HepG2 (cell line): ENCODE data around the gene MAEA. TPM values are rescaled to one million over a fixed set of nuclear protein-coding genes. Genes with fewer than 3 reads are reported as not detected.

Experiments used
- ATAC-seq: fragments of 200-7000 bp; cut with Tn5 transposase; 3 replicates; pipeline ENCODE4 v1.9.1; 2020; ENCODE audit warnings: mild to moderate bottlenecking, moderate library complexity
- BruUV-seq: library from RNA; stranded (reverse); fragments of 400-500 nt; replicated peaks from 2 replicates; lab custom pipeline; 2021; lab: Mats Ljungman, UMichigan
- CTCF ChIA-PET: fragments of 300-600 bp; formaldehyde crosslinking; extraction: SDS; loops from one replicate; lab custom pipeline; 2021; ENCODE audit warnings: low total read pairs, inconsistent platforms, low intra/inter-chr PET ratio; lab: Yijun Ruan, JAX
- POLR2A ChIA-PET: fragments of 350-600 bp; sonication (Branson Sonifier 250); formaldehyde crosslinking; loops from one replicate; lab custom pipeline; 2020; ENCODE audit warnings: antibody characterized with exemption, inconsistent platforms; lab: Yijun Ruan, JAX
- DNase-seq: peaks from one replicate; pipeline ENCODE4 v3.0.0-alpha.2; 2015; ENCODE audit warnings: low spot score
- FAIRE-seq: peaks from 3 replicates; lab custom pipeline; 2011; peaks lifted over from hg19 to GRCh38; lab: Jason Lieb, UNC
- H2AFZ ChIP-seq: one replicate; pipeline ENCODE4 v1.6.1; 2011; ENCODE audit warnings: low read length, inconsistent platforms
- H3K27ac ChIP-seq: fragments of 300-600 bp; 3 replicates; pipeline ENCODE4 v1.8.0; 2011; ENCODE audit warnings: mixed run types, mild to moderate bottlenecking, mixed read lengths, low read length, inconsistent platforms; ENCODE audit not compliant: insufficient read depth; ENCODE audit errors: extremely low read length
- H3K27me3 ChIP-seq, 2 experiments: fragments of 200-600 bp in 1 of 2; 2 replicates in 1 of 2; 3 replicates in 1 of 2; pipeline versions ENCODE4 v1.6.0 to v1.8.0; 2011; ENCODE audit warnings: low read length in 2 of 2, mild to moderate bottlenecking in 2 of 2, moderate library complexity in 2 of 2, inconsistent platforms in 1 of 2; ENCODE audit not compliant: insufficient read depth in 2 of 2, control insufficient read depth in 1 of 2
- H3K36me3 ChIP-seq, 2 experiments: fragments of 200-600 bp in 1 of 2; replicated peaks in 1 of 2; 2 replicates in 1 of 2; 3 replicates in 1 of 2; pipeline versions ENCODE4 v1.5.1 to v1.8.0; 2011; ENCODE audit warnings: low read length in 2 of 2, inconsistent platforms in 1 of 2; ENCODE audit not compliant: insufficient read depth in 2 of 2, control insufficient read depth in 1 of 2
- H3K4me1 ChIP-seq: 2 replicates; pipeline ENCODE4 v1.5.1; 2012; ENCODE audit warnings: low read length, inconsistent platforms; ENCODE audit not compliant: insufficient read depth
- H3K4me2 ChIP-seq: 2 replicates; pipeline ENCODE4 v1.6.0; 2011; ENCODE audit warnings: low read depth, low read length, inconsistent platforms
- H3K4me3 ChIP-seq, 3 experiments: fragments of 200-600 bp in 1 of 3; sonication (generic), shearing (Covaris generic) in 1 of 3; replicated peaks in 1 of 3; 2 replicates each; pipeline ENCODE4 v1.5.1; 2011 to 2016; ENCODE audit warnings: low read length in 3 of 3, inconsistent platforms in 2 of 3, low read depth in 2 of 3, mild to moderate bottlenecking in 2 of 3, control low read depth in 1 of 3, mixed read lengths in 1 of 3; ENCODE audit not compliant: insufficient read depth in 1 of 3
- H3K79me2 ChIP-seq: one replicate; pipeline ENCODE4 v1.6.1; 2011; ENCODE audit warnings: low read length, inconsistent platforms; ENCODE audit not compliant: insufficient read depth
- H3K9ac ChIP-seq: 2 replicates; pipeline ENCODE4 v1.6.0; 2011; ENCODE audit warnings: mild to moderate bottlenecking, low read depth, low read length, inconsistent platforms; ENCODE audit not compliant: insufficient read depth
- H3K9me3 ChIP-seq: 2 replicates; pipeline ENCODE4 v1.5.1; 2012; ENCODE audit warnings: mild to moderate bottlenecking, low read length
- H4K20me1 ChIP-seq: 2 replicates; pipeline ENCODE4 v1.6.0; 2011; ENCODE audit warnings: inconsistent platforms, mild to moderate bottlenecking, low read length, moderate library complexity; ENCODE audit not compliant: insufficient read depth
- CAMTA2 ChIP-seq: sonication (generic); formaldehyde crosslinking; IDR thresholded peaks from 2 replicates; pipeline ENCODE4 v1.4.0; 2020; ENCODE audit warnings: mild to moderate bottlenecking, missing genetic modification reagents, borderline replicate concordance
- GTF3A ChIP-seq: sonication (generic); formaldehyde crosslinking; conservative IDR thresholded peaks from 2 replicates; pipeline ENCODE4 v1.4.0; 2020; ENCODE audit warnings: mild to moderate bottlenecking, missing genetic modification reagents
- ISX ChIP-seq: sonication (generic); formaldehyde crosslinking; conservative IDR thresholded peaks from 2 replicates; pipeline ENCODE4 v1.5.0; 2020; ENCODE audit warnings: missing genetic modification reagents
- KLF16 ChIP-seq, 2 experiments: sonication (generic) in 1 of 2; formaldehyde crosslinking in 1 of 2; IDR thresholded peaks; 2 replicates each; pipeline versions ENCODE4 v1.6.1 to v1.8.0; 2016 to 2023; ENCODE audit warnings: missing genetic modification reagents in 2 of 2, missing compliant biosample characterization in 1 of 2
- SRY ChIP-seq: sonication (generic); formaldehyde crosslinking; IDR thresholded peaks from 2 replicates; pipeline ENCODE4 v1.8.0; 2022; ENCODE audit warnings: mild to moderate bottlenecking, missing genetic modification reagents
- ZNF337 ChIP-seq: sonication (generic); formaldehyde crosslinking; IDR thresholded peaks from 2 replicates; pipeline ENCODE4 v1.5.1; 2020; ENCODE audit warnings: missing genetic modification reagents, low read depth, mild to moderate bottlenecking, borderline replicate concordance
- ZNF567 ChIP-seq: sonication (generic); formaldehyde crosslinking; IDR thresholded peaks from 2 replicates; pipeline ENCODE4 v1.8.1; 2023; ENCODE audit warnings: mild to moderate bottlenecking, missing genetic modification reagents, borderline replicate concordance
- WGBS: methylation state at CpG from one replicate; pipeline ENCODE4 v1.1.6; 2017; ENCODE audit warnings: low lambda C conversion rate; 5-methylcytosine and 5-hydroxymethylcytosine counted together
- in situ Hi-C: cut with HindIII; loops from 2 replicates; pipeline ENCODE4 v1.10.0; 2017; ENCODE audit warnings: low pct_unique_long_range_greater_than_20kb; ENCODE audit not compliant: extremely low pct_ligation_motif_present
- intact Hi-C: fragments of 100-400 bp; cut with micrococcal nuclease; formaldehyde crosslinking; loops from one replicate; pipeline ENCODE4 v1.10.0; 2022; ENCODE audit not compliant: unreplicated experiment
- polyA plus RNA-seq, 8 experiments: library from polyadenylated mRNA; depleted of rRNA in 3 of 8; stranded (reverse) in 7 of 8; unstranded in 1 of 8; fragments of >200 nt; fragmentation: Illumina TruSeq in 4 of 8; extraction: Trizol in 4 of 8; gene quantifications; 2 replicates each; pipeline versions ENCODE4 v1.2.1 to v1.2.3, GENCODE V29; 2011 to 2016; ENCODE audit warnings: low read depth in 4 of 8, missing spikeins in 1 of 8, mixed read lengths in 1 of 8; ENCODE audit not compliant: insufficient read depth in 1 of 8
- total RNA-seq, 5 experiments: library from RNA; depleted of rRNA; stranded (reverse); fragments of >200 nt; fragmentation: Illumina TruSeq; extraction: Trizol; gene quantifications; 2 replicates each; pipeline ENCODE4 v1.2.3, GENCODE V29; 2016; ENCODE audit warnings: low read depth in 1 of 5
- TF ChIP-seq, protein P1 (sequence below): sonication (generic); formaldehyde crosslinking; conservative IDR thresholded peaks from 2 replicates; pipeline ENCODE4 v1.5.0; 2020; ENCODE audit warnings: missing genetic modification reagents
- TF ChIP-seq, protein P2 (sequence below): sonication (generic); formaldehyde crosslinking; IDR thresholded peaks from 2 replicates; pipeline ENCODE4 v1.4.0; 2020; ENCODE audit warnings: mild to moderate bottlenecking, missing genetic modification reagents
- TF ChIP-seq, protein P3 (sequence below): sonication (generic); formaldehyde crosslinking; IDR thresholded peaks from 2 replicates; pipeline ENCODE4 v1.8.1; 2023; ENCODE audit warnings: mild to moderate bottlenecking, missing genetic modification reagents, borderline replicate concordance

The MAEA gene
- total and polyA plus RNA-seq, 2 of the 13 experiments (the other 11 are each of a cell fraction or from before 2014, with no cell fraction given): 52.0 to 57.1 TPM

DNA sequence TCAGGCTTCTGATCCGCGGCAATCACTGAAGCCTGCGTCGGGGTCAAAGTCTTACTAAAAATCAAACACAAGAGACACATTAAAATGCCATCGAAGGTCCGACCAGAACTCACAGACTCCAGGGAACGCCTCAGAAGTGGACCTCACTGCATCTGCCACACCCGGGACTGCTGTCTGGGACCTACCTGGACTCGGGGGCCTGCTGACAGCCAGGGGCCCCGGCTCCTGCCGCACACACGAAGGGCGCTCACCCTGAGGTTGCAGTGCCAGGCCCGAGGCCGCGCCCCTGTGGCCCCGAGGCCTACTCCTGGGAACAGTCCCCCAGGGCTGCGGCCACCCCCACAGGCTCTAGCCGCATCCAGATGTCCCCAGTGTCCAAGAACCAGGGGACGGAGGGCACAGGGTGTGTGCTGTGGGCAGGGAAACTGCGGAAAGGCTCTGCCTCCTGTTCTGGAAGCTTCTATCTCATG, 48.2 kb upstream of the MAEA start:
- H4K20me1 ChIP-seq: peaks cover 46% of the 10 kb centered on the region; the same call in 1 of the 2 replicates
- FAIRE-seq: no peak
- in situ Hi-C loops: no loop called here
- H3K27ac ChIP-seq: no peak overlapping the region
- no peak for ATAC-seq
- 96% methylated on average over 12 of the region's 21 CpGs for WGBS
- H3K27me3 ChIP-seq: no peaks in the 10 kb centered on the region
- H3K9me3 ChIP-seq: no peaks in the 10 kb centered on the region
- peaks cover 17% of the 10 kb centered on the region for H3K4me1 ChIP-seq
- H3K4me2 ChIP-seq: no peak overlapping the region
- no peak for TF ChIP-seq ZNF567
- TF ChIP-seq, protein P1, sequence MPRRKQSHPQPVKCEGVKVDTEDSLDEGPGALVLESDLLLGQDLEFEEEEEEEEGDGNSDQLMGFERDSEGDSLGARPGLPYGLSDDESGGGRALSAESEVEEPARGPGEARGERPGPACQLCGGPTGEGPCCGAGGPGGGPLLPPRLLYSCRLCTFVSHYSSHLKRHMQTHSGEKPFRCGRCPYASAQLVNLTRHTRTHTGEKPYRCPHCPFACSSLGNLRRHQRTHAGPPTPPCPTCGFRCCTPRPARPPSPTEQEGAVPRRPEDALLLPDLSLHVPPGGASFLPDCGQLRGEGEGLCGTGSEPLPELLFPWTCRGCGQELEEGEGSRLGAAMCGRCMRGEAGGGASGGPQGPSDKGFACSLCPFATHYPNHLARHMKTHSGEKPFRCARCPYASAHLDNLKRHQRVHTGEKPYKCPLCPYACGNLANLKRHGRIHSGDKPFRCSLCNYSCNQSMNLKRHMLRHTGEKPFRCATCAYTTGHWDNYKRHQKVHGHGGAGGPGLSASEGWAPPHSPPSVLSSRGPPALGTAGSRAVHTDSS (CRISPR knock-in tag): no peak
- TF ChIP-seq KLF16 (CRISPR knock-in tag; IDR thresholded peaks at IDR 0.05): no peak
- TF ChIP-seq CAMTA2: no peak
- TF ChIP-seq SRY (CRISPR knock-in tag): no peak
- TF ChIP-seq, protein P2, sequence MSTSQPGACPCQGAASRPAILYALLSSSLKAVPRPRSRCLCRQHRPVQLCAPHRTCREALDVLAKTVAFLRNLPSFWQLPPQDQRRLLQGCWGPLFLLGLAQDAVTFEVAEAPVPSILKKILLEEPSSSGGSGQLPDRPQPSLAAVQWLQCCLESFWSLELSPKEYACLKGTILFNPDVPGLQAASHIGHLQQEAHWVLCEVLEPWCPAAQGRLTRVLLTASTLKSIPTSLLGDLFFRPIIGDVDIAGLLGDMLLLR: no peak
- no peak for TF ChIP-seq ISX (CRISPR knock-in tag)
- no peak for TF ChIP-seq GTF3A (CRISPR knock-in tag)
- TF ChIP-seq, protein P3, sequence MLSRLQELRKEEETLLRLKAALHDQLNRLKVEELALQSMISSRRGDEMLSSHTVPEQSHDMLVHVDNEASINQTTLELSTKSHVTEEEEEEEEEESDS (CRISPR knock-in tag): no peak
- no peak for TF ChIP-seq ZNF337 (CRISPR knock-in tag)
- H3K36me3 ChIP-seq: peaks cover 8 to 40% of the 10 kb centered on the region in 2 experiments
- H3K4me3 ChIP-seq: no peak overlapping the region
- H3K9ac ChIP-seq: no peak overlapping the region
- intact Hi-C loops: no loop called here
- no TSS peak for BruUV-seq
- H2AFZ ChIP-seq: no peak overlapping the region
- ChIA-PET CTCF (no interaction called here), POLR2A (no interaction called here)
- peaks cover 65% of the 10 kb centered on the region for H3K79me2 ChIP-seq
- DNase-seq: no peak
